HCT116 (cell line): Measurements from ENCODE around the gene PRLR.

Source experiments
- CBX3 ChIP-seq: IDR thresholded peaks from 2 replicates; pipeline ENCODE4 v1.6.1; 2012; ENCODE audit warnings: low read depth
- EGR1 ChIP-seq: IDR thresholded peaks from 2 replicates; pipeline ENCODE4 v1.6.1; 2012; ENCODE audit warnings: low read depth
- EZH2 ChIP-seq: fragments of 200-600 bp; sonication (generic); IDR thresholded peaks from 2 replicates; pipeline ENCODE4 v1.6.1; 2017; ENCODE audit warnings: antibody characterized with exemption, mixed run types
- EZH2phosphoT487 ChIP-seq: fragments of 200-600 bp; IDR thresholded peaks from 2 replicates; pipeline ENCODE4 v1.6.1; 2018; ENCODE audit warnings: antibody characterized with exemption, borderline replicate concordance
- JUND ChIP-seq: IDR thresholded peaks from 2 replicates; pipeline ENCODE4 v1.6.1; 2012
- MAX ChIP-seq: IDR thresholded peaks from 2 replicates; pipeline ENCODE4 v1.6.1; 2012
- POLR2A ChIP-seq: IDR thresholded peaks from 2 replicates; pipeline ENCODE4 v1.7.0; 2011; ENCODE audit warnings: borderline replicate concordance; ENCODE audit not compliant: insufficient read depth, insufficient read length; ENCODE audit errors: extremely low read depth
- POLR2AphosphoS5 ChIP-seq: IDR thresholded peaks from 2 replicates; pipeline ENCODE4 v1.6.1; 2011; ENCODE audit warnings: mild to moderate bottlenecking, low read depth, low read length, moderate library complexity
- TCF7L2 ChIP-seq: IDR thresholded peaks from 2 replicates; pipeline ENCODE4 v1.7.0; 2011; ENCODE audit warnings: borderline replicate concordance, inconsistent platforms; ENCODE audit not compliant: insufficient read depth, insufficient read length; ENCODE audit errors: extremely low read depth
- YY1 ChIP-seq: IDR thresholded peaks from 2 replicates; pipeline ENCODE4 v1.6.1; 2011; ENCODE audit warnings: low read length, low read depth, moderate library complexity, mild to moderate bottlenecking; ENCODE audit not compliant: insufficient replicate concordance; ENCODE audit errors: extremely low read depth
- ZFX ChIP-seq: fragments of 450-650 bp; IDR thresholded peaks from 2 replicates; pipeline ENCODE4 v1.6.1; 2017
- TF ChIP-seq, protein P1 (sequence below), 3 experiments: fragments of 200-600 bp in 1 of 3; sonication (generic) in 1 of 3; IDR thresholded peaks in 2 of 3; conservative IDR thresholded peaks in 1 of 3; 2 replicates each; pipeline ENCODE4 v1.5.1; 2012 to 2017; ENCODE audit warnings: low read depth in 2 of 3, low read length in 2 of 3, antibody characterized with exemption in 1 of 3, borderline replicate concordance in 1 of 3, control low read depth in 1 of 3, mild to moderate bottlenecking in 1 of 3, mixed read lengths in 1 of 3, mixed run types in 1 of 3, moderate library complexity in 1 of 3; ENCODE audit not compliant: insufficient read depth in 1 of 3

DNA sequence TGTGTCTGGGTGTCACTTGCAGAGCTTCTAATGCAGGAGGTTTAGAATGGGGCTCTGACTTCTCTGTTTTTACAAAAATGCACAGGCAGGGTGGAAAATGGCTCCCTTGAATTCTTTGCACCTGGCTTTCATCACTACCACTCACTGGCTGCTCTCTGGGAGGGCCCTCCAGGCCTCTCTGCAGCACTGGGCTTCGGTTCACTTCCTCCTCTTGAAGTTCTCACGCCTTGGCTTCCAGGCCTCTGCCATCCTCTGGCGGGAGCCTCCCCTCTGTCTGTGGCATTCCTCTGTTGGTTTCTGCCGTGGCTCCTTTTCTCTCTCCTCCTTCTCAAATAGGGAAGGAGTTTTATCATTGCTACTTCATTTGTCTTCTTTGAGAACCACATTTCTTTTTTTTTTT is 2.8 kb upstream of the PRLR start:
- TF ChIP-seq POLR2AphosphoS5 = no peak
- TF ChIP-seq JUND = no peak
- no peak for TF ChIP-seq POLR2A
- no peak for TF ChIP-seq ZFX
- TF ChIP-seq, protein P1, sequence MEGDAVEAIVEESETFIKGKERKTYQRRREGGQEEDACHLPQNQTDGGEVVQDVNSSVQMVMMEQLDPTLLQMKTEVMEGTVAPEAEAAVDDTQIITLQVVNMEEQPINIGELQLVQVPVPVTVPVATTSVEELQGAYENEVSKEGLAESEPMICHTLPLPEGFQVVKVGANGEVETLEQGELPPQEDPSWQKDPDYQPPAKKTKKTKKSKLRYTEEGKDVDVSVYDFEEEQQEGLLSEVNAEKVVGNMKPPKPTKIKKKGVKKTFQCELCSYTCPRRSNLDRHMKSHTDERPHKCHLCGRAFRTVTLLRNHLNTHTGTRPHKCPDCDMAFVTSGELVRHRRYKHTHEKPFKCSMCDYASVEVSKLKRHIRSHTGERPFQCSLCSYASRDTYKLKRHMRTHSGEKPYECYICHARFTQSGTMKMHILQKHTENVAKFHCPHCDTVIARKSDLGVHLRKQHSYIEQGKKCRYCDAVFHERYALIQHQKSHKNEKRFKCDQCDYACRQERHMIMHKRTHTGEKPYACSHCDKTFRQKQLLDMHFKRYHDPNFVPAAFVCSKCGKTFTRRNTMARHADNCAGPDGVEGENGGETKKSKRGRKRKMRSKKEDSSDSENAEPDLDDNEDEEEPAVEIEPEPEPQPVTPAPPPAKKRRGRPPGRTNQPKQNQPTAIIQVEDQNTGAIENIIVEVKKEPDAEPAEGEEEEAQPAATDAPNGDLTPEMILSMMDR (IDR thresholded peaks at IDR 0.05 in 2 of 3, conservative IDR thresholded peaks at IDR 0.05 in 1 of 3; ENCODE audit: borderline replicate concordance in 1 of 3, insufficient read depth in 1 of 3, low read depth in 2 of 3, low read length in 2 of 3) = no peak
- TF ChIP-seq YY1 = no peak
- TF ChIP-seq TCF7L2 = no peak
- TF ChIP-seq MAX = no peak
- TF ChIP-seq EGR1 = no peak
- TF ChIP-seq CBX3 = no peak
- no peak for TF ChIP-seq EZH2phosphoT487
- TF ChIP-seq EZH2 = no peak
